Suprapubic skin (tissue), 4 donors: ENCODE measurements around the gene LSM14A. TPM values are rescaled to one million over a fixed set of nuclear protein-coding genes. Genes with fewer than 3 reads are reported as not detected.
"Not testable (repeated sequence)": the region's sequence is repeated elsewhere in the genome, so short reads cannot be mapped to it uniquely, and the experiment has no call there.

ENCODE experiments used
- DNase-seq, 2 donors: peaks; one replicate each; pipeline ENCODE4 v3.0.0-alpha.2; 2019; ENCODE audit warnings: low spot score in 2 of 2
- H3K27ac ChIP-seq: fragments of 200-600 bp; sonication (generic); one replicate; pipeline ENCODE4 v1.5.1; 2019
- H3K27me3 ChIP-seq: fragments of 200-600 bp; sonication (generic); one replicate; pipeline ENCODE4 v1.5.1; 2019
- H3K36me3 ChIP-seq: fragments of 200-600 bp; sonication (generic); one replicate; pipeline ENCODE4 v1.5.1; 2019
- H3K4me1 ChIP-seq: fragments of 200-600 bp; sonication (generic); one replicate; pipeline ENCODE4 v1.5.1; 2019
- H3K4me3 ChIP-seq: fragments of 200-600 bp; sonication (generic); one replicate; pipeline ENCODE4 v1.5.1; 2019; ENCODE audit warnings: mild to moderate bottlenecking
- H3K9me3 ChIP-seq: fragments of 200-600 bp; sonication (generic); one replicate; pipeline ENCODE4 v1.5.1; 2019
- CTCF ChIP-seq, 2 donors: fragments of 200-600 bp in 1 of 2; fragments of 450-650 bp in 1 of 2; sonication (generic) in 1 of 2; IDR thresholded peaks; one replicate each; pipeline ENCODE4 v1.5.1; 2016 to 2019; ENCODE audit warnings: antibody characterized with exemption in 2 of 2, mild to moderate bottlenecking in 1 of 2, moderate library complexity in 1 of 2
- EP300 ChIP-seq: sonication (generic); formaldehyde crosslinking; IDR thresholded peaks from one replicate; pipeline ENCODE4 v1.6.1; 2017; ENCODE audit warnings: antibody characterized with exemption
- POLR2A ChIP-seq, 2 donors: fragments of 450-650 bp; IDR thresholded peaks; one replicate each; pipeline ENCODE4 v1.6.1; 2017; ENCODE audit warnings: antibody characterized with exemption in 2 of 2, mild to moderate bottlenecking in 2 of 2, moderate library complexity in 2 of 2
- POLR2AphosphoS5 ChIP-seq, 3 donors: sonication (generic); formaldehyde crosslinking; IDR thresholded peaks; one replicate each; pipeline ENCODE4 v1.6.1; 2017; ENCODE audit warnings: antibody characterized with exemption in 3 of 3
- WGBS: methylation state at CpG from one replicate; pipeline ENCODE4 v1.1.5; 2018; 5-methylcytosine and 5-hydroxymethylcytosine counted together
- total RNA-seq, 4 donors: library from RNA; depleted of rRNA; stranded (reverse); fragments of >200 nt; gene quantifications; one replicate each; pipeline ENCODE4 v1.1.0, GENCODE V29; 2016

Gene LSM14A
- total RNA-seq, 4 donors from 2014 or later: 107 to 156 (median 116) TPM

GRCh38 chr19:34171539-34171876, 796 bp upstream of the LSM14A start:
- H3K27me3 ChIP-seq: no peaks in the 10 kb centered on the region
- DNase-seq: no peak
- peaks cover 43% of the 10 kb centered on the region for H3K4me1 ChIP-seq
- H3K27ac ChIP-seq: peak overlapping the region; percentile 100
- 18% methylated on average over 9 of the region's 9 CpGs for WGBS
- H3K4me3 ChIP-seq: peak overlapping the region; percentile 99
- TF ChIP-seq EP300: no peak
- no peak for TF ChIP-seq CTCF (IDR thresholded peaks at IDR 0.05)
- no peak for TF ChIP-seq POLR2A (IDR thresholded peaks at IDR 0.05)
- TF ChIP-seq POLR2AphosphoS5 (IDR thresholded peaks at IDR 0.05): no peak
- no peaks in the 10 kb centered on the region for H3K36me3 ChIP-seq
- H3K9me3 ChIP-seq: no peaks in the 10 kb centered on the region

- Histone ChIP-seq H3K4me3 (peak overlapping the region; percentile 99), H3K36me3 (no peaks in the 10 kb centered on the region), H3K27ac (peak overlapping the region; percentile 100), H3K4me1 (peaks cover 55% of the 10 kb centered on the region), H3K27me3 (no peaks in the 10 kb centered on the region), H3K9me3 (no peaks in the 10 kb centered on the region)
- peak in 1 of 3 donors; percentile 18 for TF ChIP-seq POLR2AphosphoS5 (IDR thresholded peaks at IDR 0.05)
- TF ChIP-seq EP300: no peak
- no peak for DNase-seq
- WGBS: under 1% methylated on average over 14 of the region's 58 CpGs
These were observed 423 bp downstream of the LSM14A start for GRCh38 chr19:34172661-34173192.

- 4% methylated on average over 21 of the region's 23 CpGs for WGBS
- Histone ChIP-seq H3K4me1 (peaks cover 62% of the 10 kb centered on the region), H3K36me3 (no peaks in the 10 kb centered on the region), H3K27ac (peak overlapping the region; percentile 100), H3K27me3 (no peaks in the 10 kb centered on the region), H3K9me3 (no peaks in the 10 kb centered on the region), H3K4me3 (peak overlapping the region; percentile 99)
- DNase-seq: peak in 1 of 2 donors; percentile 73
- TF ChIP-seq EP300 (no peak), POLR2AphosphoS5 (IDR thresholded peaks at IDR 0.05) (peak in 1 of 3 donors; percentile 54), POLR2A (IDR thresholded peaks at IDR 0.05) (no peak), CTCF (IDR thresholded peaks at IDR 0.05) (no peak)
These were observed 1.1 kb downstream of the LSM14A start for GRCh38 chr19:34173193-34173956.

GRCh38 chr19:34175173-34175572, 2.9 kb downstream of the LSM14A start:
- not testable (repeated sequence) for H3K27ac ChIP-seq, DNase-seq, H3K9me3 ChIP-seq, H3K27me3 ChIP-seq, H3K36me3 ChIP-seq
- peak overlapping the region; percentile 29 for H3K4me3 ChIP-seq
- peaks cover 77% of the 10 kb centered on the region for H3K4me1 ChIP-seq
- 76% methylated on average over 8 of the region's 8 CpGs for WGBS

- no peak for DNase-seq
These were observed 4.3 kb downstream of the LSM14A start for GRCh38 chr19:34176581-34176980.

More at GRCh38 chr19:34176581-34176980, 4.3 kb downstream of the LSM14A start:
- peaks cover 4% of the 10 kb centered on the region for H3K36me3 ChIP-seq
- H3K4me3 ChIP-seq: no peak overlapping the region
- no peak overlapping the region for H3K27ac ChIP-seq
- 37% methylated on average over 3 of the region's 3 CpGs for WGBS
- TF ChIP-seq POLR2AphosphoS5 (IDR thresholded peaks at IDR 0.05) (no peak), EP300 (no peak), POLR2A (IDR thresholded peaks at IDR 0.05) (no peak), CTCF (IDR thresholded peaks at IDR 0.05) (no peak)
- H3K4me1 ChIP-seq: peaks cover 86% of the 10 kb centered on the region
- no peaks in the 10 kb centered on the region for H3K9me3 ChIP-seq
- H3K27me3 ChIP-seq: no peaks in the 10 kb centered on the region
